Measurements from ENCODE around the gene NACA. TPM values are rescaled to one million over a fixed set of nuclear protein-coding genes. Genes with fewer than 3 reads are reported as not detected.

Gene NACA
- polyA plus RNA-seq, 2 donors, result 1,812 to 2,103 TPM

DNA sequence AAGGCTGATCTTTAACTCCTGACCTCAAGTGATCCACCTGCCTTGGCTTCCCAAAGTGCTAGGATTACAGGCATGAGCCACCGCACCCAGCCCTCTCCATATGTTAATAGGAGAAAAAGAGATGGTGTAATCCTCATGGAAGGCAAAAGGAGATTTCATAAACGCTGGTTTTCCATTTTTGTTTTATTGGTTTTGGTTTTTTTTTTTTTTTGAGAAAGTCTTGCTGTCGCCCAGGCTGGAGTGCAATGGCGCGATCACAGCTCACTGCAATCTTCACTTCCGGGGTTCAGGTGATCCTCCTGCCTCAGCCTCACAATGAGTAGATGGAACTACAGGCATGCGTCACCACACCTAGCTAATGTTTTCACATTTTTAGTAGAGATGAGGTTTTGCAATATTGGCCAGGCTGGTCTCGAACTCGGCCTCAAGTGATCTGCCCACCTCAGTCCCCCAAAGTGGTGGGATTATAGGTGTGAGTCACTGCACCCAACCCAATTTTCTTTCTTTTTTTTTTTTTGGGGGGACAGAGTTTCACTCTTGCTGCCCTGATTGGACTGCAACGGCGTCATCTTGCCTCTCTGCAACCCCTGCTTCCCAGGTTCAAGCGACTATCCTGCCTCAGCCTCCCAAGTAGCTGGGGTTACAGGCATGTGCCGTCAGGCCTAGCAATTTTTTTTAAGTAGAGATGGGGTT is 45.1 kb downstream of the NACA start:
- H3K27ac ChIP-seq (ENCODE audit: low read depth in 2 of 2, low read length in 1 of 2), result no peak overlapping the region

DNA sequence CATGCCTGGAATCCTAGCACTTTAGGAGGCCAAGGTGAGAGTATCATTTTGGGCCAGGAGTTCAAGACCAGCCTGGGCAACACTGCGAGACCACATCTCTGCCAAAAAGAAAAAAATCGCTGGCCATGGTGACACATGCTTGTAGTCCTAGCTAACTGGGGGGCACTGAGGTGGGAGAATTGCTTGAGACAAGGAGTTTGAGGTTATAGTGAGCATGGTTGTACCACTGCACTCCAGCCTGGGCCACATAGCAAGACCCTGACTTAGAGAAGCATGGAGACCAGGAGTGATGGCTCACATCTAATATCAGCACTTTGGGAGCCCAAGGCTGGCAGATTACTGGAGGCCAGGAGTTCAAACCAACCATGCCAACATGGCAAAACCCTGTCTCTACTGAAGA is 46.2 kb downstream of the NACA start:
- H3K4me1 ChIP-seq (ENCODE audit: control insufficient read depth in 2 of 2, insufficient read depth in 2 of 2, low read length in 1 of 2), result peaks cover 0 to 2% of the 10 kb centered on the region in 2 donors
- WGBS, 2 donors, result 88 to 89% methylated on average over 2 of the region's 2 CpGs
- no peak overlapping the region for H3K27ac ChIP-seq (ENCODE audit: low read depth in 2 of 2, low read length in 1 of 2)
- no peak overlapping the region for H3K4me3 ChIP-seq (ENCODE audit: low read depth in 1 of 2, low read length in 2 of 2)
- no peaks in the 10 kb centered on the region for H3K27me3 ChIP-seq (ENCODE audit: control insufficient read depth in 1 of 2, insufficient read depth in 2 of 2, low read length in 2 of 2)
- peaks cover 0 to 13% of the 10 kb centered on the region in 2 donors for H3K36me3 ChIP-seq (ENCODE audit: control insufficient read depth in 2 of 2, insufficient read depth in 2 of 2, low read length in 1 of 2)
- no peaks in the 10 kb centered on the region for H3K9me3 ChIP-seq (ENCODE audit: control insufficient read depth in 2 of 2, insufficient read depth in 1 of 2, low read depth in 1 of 2, low read length in 1 of 2)

More for the DNA sequence above, 45.1 kb downstream of the NACA start:
- no peaks in the 10 kb centered on the region for H3K9me3 ChIP-seq (ENCODE audit: control insufficient read depth in 2 of 2, insufficient read depth in 1 of 2, low read depth in 1 of 2, low read length in 1 of 2)
- H3K4me3 ChIP-seq (ENCODE audit: low read depth in 1 of 2, low read length in 2 of 2), result no peak overlapping the region
- H3K36me3 ChIP-seq (ENCODE audit: control insufficient read depth in 2 of 2, insufficient read depth in 2 of 2, low read length in 1 of 2), result peaks cover 0 to 13% of the 10 kb centered on the region in 2 donors
- peaks cover 0 to 2% of the 10 kb centered on the region in 2 donors for H3K4me1 ChIP-seq (ENCODE audit: control insufficient read depth in 2 of 2, insufficient read depth in 2 of 2, low read length in 1 of 2)
- H3K27me3 ChIP-seq (ENCODE audit: control insufficient read depth in 1 of 2, insufficient read depth in 2 of 2, low read length in 2 of 2), result no peaks in the 10 kb centered on the region
- WGBS, 2 donors, result 90 to 91% methylated on average over 13 of the region's 13 CpGs

DNA sequence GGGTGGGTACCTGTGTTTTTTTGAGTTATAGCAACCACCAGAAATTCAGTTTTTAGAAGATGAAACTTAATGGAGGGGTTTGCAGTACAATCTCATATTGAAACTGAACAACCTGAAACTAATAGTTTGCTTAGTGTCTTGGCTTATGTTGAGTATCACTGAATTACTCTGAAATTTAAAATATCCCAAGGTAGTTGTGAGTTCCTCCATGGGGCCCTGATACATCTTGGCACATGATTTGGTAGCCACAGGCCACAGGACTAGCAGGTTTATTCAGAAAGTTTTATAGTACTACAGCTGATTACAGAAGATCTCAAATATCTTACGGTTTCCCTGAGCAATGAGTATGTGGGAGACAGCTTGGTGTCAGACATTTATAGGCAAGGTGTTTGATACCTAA is 47.4 kb downstream of the NACA start:
- WGBS, 2 donors, result 63 to 75% methylated on average over 1 of the region's 1 CpG
- no peak overlapping the region for H3K27ac ChIP-seq (ENCODE audit: low read depth in 2 of 2, low read length in 1 of 2)

DNA sequence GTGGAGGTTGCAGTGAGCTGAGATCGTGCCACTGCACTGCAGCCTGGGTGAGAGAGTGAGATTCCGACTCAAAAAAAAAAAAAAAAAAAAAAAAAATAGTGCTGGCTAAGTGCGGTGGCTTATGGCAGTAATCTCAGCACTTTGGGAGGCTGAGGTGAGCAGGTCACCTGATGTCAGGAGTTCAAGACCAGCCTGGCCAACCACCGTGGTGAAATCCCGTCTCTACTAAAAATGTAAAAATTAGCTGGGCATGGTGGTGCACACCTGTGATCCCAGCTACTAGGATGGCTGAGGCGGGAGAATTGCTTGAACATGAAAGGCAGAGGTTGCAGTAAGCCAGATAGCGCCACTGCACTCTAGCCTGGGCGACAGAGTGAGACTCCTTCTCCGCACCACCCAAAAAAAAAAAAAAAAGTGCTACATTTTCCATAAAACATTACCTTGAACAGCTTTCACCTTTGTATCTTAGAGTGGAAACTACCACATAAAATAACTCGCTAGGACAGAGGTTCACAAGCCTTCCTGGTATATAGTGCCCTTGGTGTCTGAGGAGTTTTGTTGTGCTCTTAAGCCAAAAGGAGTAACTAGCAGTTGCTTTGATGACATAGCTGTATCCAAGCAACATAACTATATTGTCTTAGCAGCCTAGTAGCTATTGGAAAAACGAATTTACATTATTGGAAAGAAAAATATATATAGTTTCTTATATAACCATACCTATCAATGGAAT is 48.1 kb downstream of the NACA start:
- Histone ChIP-seq H3K36me3 (ENCODE audit: control insufficient read depth in 2 of 2, insufficient read depth in 2 of 2, low read length in 1 of 2) (peaks cover 0 to 13% of the 10 kb centered on the region in 2 donors), H3K27ac (ENCODE audit: low read depth in 2 of 2, low read length in 1 of 2) (no peak overlapping the region), H3K4me3 (ENCODE audit: low read depth in 1 of 2, low read length in 2 of 2) (no peak overlapping the region), H3K27me3 (ENCODE audit: control insufficient read depth in 1 of 2, insufficient read depth in 2 of 2, low read length in 2 of 2) (no peaks in the 10 kb centered on the region), H3K4me1 (ENCODE audit: control insufficient read depth in 2 of 2, insufficient read depth in 2 of 2, low read length in 1 of 2) (peaks cover 0 to 2% of the 10 kb centered on the region in 2 donors), H3K9me3 (ENCODE audit: control insufficient read depth in 2 of 2, insufficient read depth in 1 of 2, low read depth in 1 of 2, low read length in 1 of 2) (no peaks in the 10 kb centered on the region)
- whole genome bisulfite sequencing, 2 donors, result 70 to 77% methylated on average over 11 of the region's 11 CpGs

More for the DNA sequence above, 47.4 kb downstream of the NACA start:
- Histone ChIP-seq H3K27me3 (ENCODE audit: control insufficient read depth in 1 of 2, insufficient read depth in 2 of 2, low read length in 2 of 2) (no peaks in the 10 kb centered on the region), H3K9me3 (ENCODE audit: control insufficient read depth in 2 of 2, insufficient read depth in 1 of 2, low read depth in 1 of 2, low read length in 1 of 2) (no peaks in the 10 kb centered on the region), H3K4me3 (ENCODE audit: low read depth in 1 of 2, low read length in 2 of 2) (no peak overlapping the region), H3K4me1 (ENCODE audit: control insufficient read depth in 2 of 2, insufficient read depth in 2 of 2, low read length in 1 of 2) (peaks cover 0 to 2% of the 10 kb centered on the region in 2 donors), H3K36me3 (ENCODE audit: control insufficient read depth in 2 of 2, insufficient read depth in 2 of 2, low read length in 1 of 2) (peaks cover 0 to 13% of the 10 kb centered on the region in 2 donors)

DNA sequence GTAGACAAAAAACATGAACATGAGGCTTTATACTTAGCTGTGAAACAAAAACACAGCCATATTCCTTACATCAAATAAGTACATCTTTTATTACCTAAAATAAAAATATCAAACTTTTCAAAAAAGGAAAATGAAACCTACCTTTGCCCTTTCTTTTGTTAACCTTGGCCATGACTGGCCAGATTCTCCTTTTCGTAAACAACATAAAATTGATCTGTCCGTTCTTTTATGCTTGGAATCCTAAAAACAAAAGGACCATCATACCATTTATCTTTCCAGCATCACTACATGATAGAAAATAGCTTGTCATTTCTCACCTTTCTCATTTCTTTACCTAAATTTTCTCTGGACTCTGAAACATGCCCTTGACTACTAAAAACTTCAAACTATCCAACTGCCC is 53.5 kb downstream of the NACA start:
- WGBS, 2 donors, result 69 to 84% methylated on average over 2 of the region's 2 CpGs
- H3K27ac ChIP-seq (ENCODE audit: low read depth in 2 of 2, low read length in 1 of 2), result no peak overlapping the region
- peaks cover 0 to 2% of the 10 kb centered on the region in 2 donors for H3K4me1 ChIP-seq (ENCODE audit: control insufficient read depth in 2 of 2, insufficient read depth in 2 of 2, low read length in 1 of 2)
- H3K4me3 ChIP-seq (ENCODE audit: low read depth in 1 of 2, low read length in 2 of 2), result no peak overlapping the region
- H3K36me3 ChIP-seq (ENCODE audit: control insufficient read depth in 2 of 2, insufficient read depth in 2 of 2, low read length in 1 of 2), result peaks cover 6 to 19% of the 10 kb centered on the region in 2 donors
- no peaks in the 10 kb centered on the region for H3K27me3 ChIP-seq (ENCODE audit: control insufficient read depth in 1 of 2, insufficient read depth in 2 of 2, low read length in 2 of 2)
- no peaks in the 10 kb centered on the region for H3K9me3 ChIP-seq (ENCODE audit: control insufficient read depth in 2 of 2, insufficient read depth in 1 of 2, low read depth in 1 of 2, low read length in 1 of 2)

DNA sequence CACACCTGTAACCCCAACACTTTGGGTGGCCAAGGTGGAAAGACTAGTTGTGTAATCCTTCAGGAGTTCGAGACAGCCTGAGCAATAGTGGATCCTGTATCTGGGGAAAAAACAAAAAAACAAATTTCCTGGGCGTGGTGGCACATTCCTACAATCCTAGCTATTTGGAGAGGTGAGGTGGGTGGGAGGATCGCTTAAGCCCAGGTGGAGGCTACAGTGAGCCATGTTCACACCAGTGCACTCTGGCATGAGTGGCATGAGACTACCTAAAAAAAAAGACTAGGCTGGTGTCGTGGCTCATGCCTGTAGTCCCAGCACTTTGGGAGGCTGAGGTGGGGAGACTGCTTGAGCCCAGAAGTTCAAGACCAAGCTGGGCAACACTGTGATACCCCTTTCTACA is 54.3 kb downstream of the NACA start:
- Histone ChIP-seq H3K36me3 (ENCODE audit: control insufficient read depth in 2 of 2, insufficient read depth in 2 of 2, low read length in 1 of 2) (peaks cover 8 to 21% of the 10 kb centered on the region in 2 donors), H3K4me3 (ENCODE audit: low read depth in 1 of 2, low read length in 2 of 2) (no peak overlapping the region), H3K9me3 (ENCODE audit: control insufficient read depth in 2 of 2, insufficient read depth in 1 of 2, low read depth in 1 of 2, low read length in 1 of 2) (no peaks in the 10 kb centered on the region), H3K4me1 (ENCODE audit: control insufficient read depth in 2 of 2, insufficient read depth in 2 of 2, low read length in 1 of 2) (peaks cover 0 to 2% of the 10 kb centered on the region in 2 donors), H3K27me3 (ENCODE audit: control insufficient read depth in 1 of 2, insufficient read depth in 2 of 2, low read length in 2 of 2) (no peaks in the 10 kb centered on the region), H3K27ac (ENCODE audit: low read depth in 2 of 2, low read length in 1 of 2) (no peak overlapping the region)
- 81 to 87% methylated on average over 4 of the region's 4 CpGs for WGBS, 2 donors

DNA sequence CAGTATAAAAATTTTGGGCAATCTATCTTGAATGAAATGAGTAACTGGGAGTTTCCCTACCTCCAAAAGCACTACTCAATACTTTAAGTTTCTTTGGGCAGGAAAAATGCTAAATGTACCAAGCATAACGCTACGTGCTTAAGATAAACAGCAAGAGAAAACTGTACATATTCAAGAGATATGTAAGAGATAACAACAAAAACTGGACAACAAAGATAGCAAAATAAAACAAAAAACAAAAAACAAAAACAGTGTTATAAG is 57.0 kb downstream of the NACA start:
- peaks cover 12 to 26% of the 10 kb centered on the region in 2 donors for H3K36me3 ChIP-seq (ENCODE audit: control insufficient read depth in 2 of 2, insufficient read depth in 2 of 2, low read length in 1 of 2)
- 90 to 91% methylated on average over 2 of the region's 2 CpGs for WGBS, 2 donors

More for the DNA sequence above, 57.0 kb downstream of the NACA start:
- H3K27ac ChIP-seq (ENCODE audit: low read depth in 2 of 2, low read length in 1 of 2), result no peak overlapping the region
- H3K4me1 ChIP-seq (ENCODE audit: control insufficient read depth in 2 of 2, insufficient read depth in 2 of 2, low read length in 1 of 2), result no peaks in the 10 kb centered on the region
- H3K4me3 ChIP-seq (ENCODE audit: low read depth in 1 of 2, low read length in 2 of 2), result no peak overlapping the region
- H3K27me3 ChIP-seq (ENCODE audit: control insufficient read depth in 1 of 2, insufficient read depth in 2 of 2, low read length in 2 of 2), result no peaks in the 10 kb centered on the region
- H3K9me3 ChIP-seq (ENCODE audit: control insufficient read depth in 2 of 2, insufficient read depth in 1 of 2, low read depth in 1 of 2, low read length in 1 of 2), result no peaks in the 10 kb centered on the region

Other genes starting within 250 kb of the NACA start
- gene GLS2, start 237.1 kb downstream of the NACA start, polyA plus RNA-seq, result 1 to 10 TPM; 3.6 to 4.2 TPM
- 1 to 10 TPM; 3.4 to 6.7 TPM for gene RBMS2, start 203.5 kb downstream of the NACA start, polyA plus RNA-seq
- 10 to 100 TPM; 16.4 to 47.5 TPM for gene BAZ2A, start 95.0 kb downstream of the NACA start, polyA plus RNA-seq
- 100 to 1,000 TPM; 222 to 636 TPM for gene ATP5F1B, start 79.3 kb downstream of the NACA start, polyA plus RNA-seq
- 100 to 1,000 TPM in 1 of 2 donors, 10 to 100 TPM in 1; 65.7 to 123 TPM for gene PTGES3, start 37.0 kb downstream of the NACA start, polyA plus RNA-seq
- gene PRIM1, start 27.0 kb upstream of the NACA start, polyA plus RNA-seq, result 1 to 10 TPM; 3.2 to 7.4 TPM
- 1 to 10 TPM; 3.0 to 5.4 TPM for gene HSD17B6, start 38.0 kb upstream of the NACA start, polyA plus RNA-seq
- gene SDR9C7, start 209.1 kb upstream of the NACA start, polyA plus RNA-seq, result 10 to 100 TPM in 1 of 2 donors, 1 to 10 TPM in 1; 9.4 to 16.8 TPM
- under 1 TPM; 0.62 to 0.69 TPM for gene RDH16, start 232.3 kb upstream of the NACA start, polyA plus RNA-seq